ENCODE data around the gene SWAP70. TPM values are rescaled to one million over a fixed set of nuclear protein-coding genes. Genes with fewer than 3 reads are reported as not detected.

SWAP70 gene
- total and polyA plus RNA-seq, 9 of the 15 experiments (the other 6 are each of a cell fraction or from before 2014, with no cell fraction given) = 1.7 to 4.9 (median 3.9) TPM

- no peaks in the 10 kb centered on the region for H3K9me1 ChIP-seq (ENCODE audit: control insufficient read depth, insufficient read depth, low read length)
- no peaks in the 10 kb centered on the region for H3K9me3 ChIP-seq (replicated peaks; ENCODE audit: control insufficient read depth, insufficient read depth, low read depth, low read length)
- H3K4me2 ChIP-seq (ENCODE audit: insufficient read depth, low read length) = no peak overlapping the region
- H2AFZ ChIP-seq (ENCODE audit: low read depth, low read length) = no peak overlapping the region
- H3K79me2 ChIP-seq (ENCODE audit: control insufficient read depth, insufficient read depth, low read length) = no peaks in the 10 kb centered on the region
- H3K27ac ChIP-seq (ENCODE audit: extremely low read depth, low read depth, low read length) = no peak overlapping the region
- BruUV-seq (replicated peaks) = no TSS peak
- H4K20me1 ChIP-seq (replicated peaks; ENCODE audit: control insufficient read depth, insufficient read depth, low read length) = no peaks in the 10 kb centered on the region
- H3K4me3 ChIP-seq = no peak overlapping the region
- CTCF ChIA-PET (ENCODE audit: low intra/inter-chr PET ratio) = no interaction called here
- ATAC-seq = no peak
- H3K9ac ChIP-seq (ENCODE audit: insufficient read depth in 1 of 2, low read depth in 2 of 2, low read length in 2 of 2) = no peak overlapping the region
- intact Hi-C loops (cut with micrococcal nuclease) (loop anchor here (10.0 kb wide), 1 partner anchor 355 kb away; no protein-coding TSS in a partner anchor), in situ Hi-C loops (cut with MboI) (loop anchor here (5.0 kb wide), 2 partner anchors 132 to 512 kb away; no protein-coding TSS in a partner anchor)
- DNase-seq (ENCODE audit: extremely low read depth in 1 of 4, low spot score in 3 of 4) = no peak
- TF ChIP-seq IRF1 (CRISPR knock-in tag; IDR thresholded peaks at IDR 0.05; ENCODE audit: borderline replicate concordance) (no peak), RCOR1 (IDR thresholded peaks at IDR 0.05; ENCODE audit: borderline replicate concordance in 1 of 2, low read depth in 2 of 2, low read length in 2 of 2) (no peak), KHSRP (IDR thresholded peaks at IDR 0.05) (no peak), ZBTB43 (CRISPR knock-in tag; IDR thresholded peaks at IDR 0.05) (no peak)
- no peaks in the 10 kb centered on the region for H3K36me3 ChIP-seq (ENCODE audit: control insufficient read depth, insufficient read depth, low read length)
- no peaks in the 10 kb centered on the region for H3K27me3 ChIP-seq (ENCODE audit: control insufficient read depth in 2 of 2, insufficient read depth in 2 of 2, low read length in 2 of 2)
- FAIRE-seq = no peak
- POLR2A ChIA-PET = interaction anchor here (0.7 kb wide), 1 partner anchor 18 kb away, joined by 3 read pairs; no protein-coding TSS in a partner anchor
- peaks cover 5 to 8% of the 10 kb centered on the region in 2 experiments; a peak in 2 of 5 replicates for H3K4me1 ChIP-seq (replicated peaks in 1 of 2; ENCODE audit: control insufficient read depth in 2 of 2, insufficient read depth in 2 of 2, low read length in 2 of 2)
These were observed 43.9 kb upstream of the SWAP70 start for GRCh38 chr11:9619971-9620370.

Measured in K562 (cell line).